HCT116 (cell line): ENCODE data around the gene CNBD2. TPM values are rescaled to one million over a fixed set of nuclear protein-coding genes. Genes with fewer than 3 reads are reported as not detected.

Experiments
- ATAC-seq: fragments of 200-7000 bp; cut with Tn5 transposase; 2 replicates; pipeline ENCODE4 v1.9.1; 2020; ENCODE audit warnings: mild to moderate bottlenecking, moderate library complexity
- BruUV-seq: library from RNA; stranded (reverse); fragments of 400-500 nt; replicated peaks from 2 replicates; lab custom pipeline; 2021; lab: Mats Ljungman, UMichigan
- CTCF ChIA-PET: fragments of 300-600 bp; sonication (Branson Sonifier 250); formaldehyde crosslinking; loops from one replicate; lab custom pipeline; 2021; ENCODE audit warnings: antibody characterized with exemption; lab: Charles Lee
- POLR2A ChIA-PET: fragments of 300-600, 350-600 bp; sonication (Branson Sonifier 250); formaldehyde crosslinking; loops from one replicate; lab custom pipeline; 2021; ENCODE audit warnings: antibody characterized with exemption; lab: Charles Lee
- RAD21 ChIA-PET, 2 experiments: fragments of 300-600 bp; sonication (Branson Sonifier 250); formaldehyde crosslinking; loops; one replicate each; lab custom pipeline; 2023; ENCODE audit warnings: low total read pairs in 2 of 2; ENCODE audit not compliant: uncharacterized antibody in 2 of 2, unreplicated experiment in 2 of 2, low non-redundant PET in 1 of 2; lab: Charles Lee
- DNase-seq: peaks from one replicate; pipeline ENCODE4 v3.0.0-alpha.2; 2010; ENCODE audit warnings: low read depth, low spot score
- H2AFZ ChIP-seq: fragments of 200-600 bp; shearing (Covaris generic), sonication (generic); 2 replicates; pipeline ENCODE4 v1.6.1; 2017; ENCODE audit warnings: low read depth, mixed run types, mixed read lengths, antibody characterized with exemption, low read length; ENCODE audit not compliant: poor library complexity, severe bottlenecking
- H3K27ac ChIP-seq: 2 replicates; pipeline ENCODE4 v1.5.1; 2012; ENCODE audit warnings: low read depth, low read length
- H3K27me3 ChIP-seq: fragments of 200-600 bp; sonication (generic); 2 replicates; pipeline ENCODE4 v1.6.1; 2016; ENCODE audit warnings: mixed run types, low read length, mixed read lengths; ENCODE audit not compliant: insufficient read depth
- H3K36me3 ChIP-seq, 2 experiments: fragments of 200-500 bp in 1 of 2; fragments of 200-600 bp in 1 of 2; sonication (Bioruptor generic) in 1 of 2; sonication (generic) in 1 of 2; 2 replicates each; pipeline versions ENCODE4 v1.5.1 to v1.6.1; 2014 to 2016; ENCODE audit warnings: low read length in 2 of 2, inconsistent platforms in 1 of 2, mixed read lengths in 1 of 2, mixed run types in 1 of 2; ENCODE audit not compliant: insufficient read depth in 2 of 2, control insufficient read depth in 1 of 2
- H3K4me1 ChIP-seq, 2 experiments: fragments of 200-600 bp in 1 of 2; sonication (generic) in 1 of 2; 2 replicates each; pipeline versions ENCODE4 v1.5.1 to v1.6.1; 2012 to 2017; ENCODE audit warnings: low read length in 2 of 2, inconsistent platforms in 1 of 2, mild to moderate bottlenecking in 1 of 2, mixed read lengths in 1 of 2, mixed run types in 1 of 2, moderate library complexity in 1 of 2; ENCODE audit not compliant: insufficient read depth in 2 of 2, control insufficient read depth in 1 of 2
- H3K4me2 ChIP-seq: fragments of 200-600 bp; sonication (generic); 2 replicates; pipeline ENCODE4 v1.6.1; 2017; ENCODE audit warnings: mixed run types, low read length, mixed read lengths
- H3K4me3 ChIP-seq, 2 experiments: fragments of 200-600 bp in 1 of 2; sonication (generic) in 1 of 2; replicated peaks in 1 of 2; 2 replicates each; pipeline ENCODE4 v1.5.1; 2011 to 2016; ENCODE audit warnings: low read length in 2 of 2, control low read depth in 1 of 2, low read depth in 1 of 2, mild to moderate bottlenecking in 1 of 2, mixed read lengths in 1 of 2, mixed run types in 1 of 2
- H3K79me2 ChIP-seq: fragments of 200-600 bp; sonication (generic); 2 replicates; pipeline ENCODE4 v1.6.1; 2017; ENCODE audit warnings: mild to moderate bottlenecking, mixed run types, low read length, moderate library complexity, mixed read lengths; ENCODE audit not compliant: insufficient read depth
- H3K9ac ChIP-seq: fragments of 200-600 bp; sonication (generic); 2 replicates; pipeline ENCODE4 v1.6.1; 2016; ENCODE audit warnings: low read length, mixed read lengths
- H3K9me2 ChIP-seq: fragments of 200-600 bp; sonication (generic), shearing (Covaris generic); 2 replicates; pipeline ENCODE4 v1.6.1; 2017; ENCODE audit warnings: mixed run types, mild to moderate bottlenecking, moderate library complexity; ENCODE audit not compliant: insufficient read depth
- H3K9me3 ChIP-seq, 2 experiments: fragments of 200-500 bp in 1 of 2; fragments of 200-600 bp in 1 of 2; sonication (Bioruptor generic) in 1 of 2; sonication (generic) in 1 of 2; 2 replicates each; pipeline ENCODE4 v1.6.1; 2014 to 2017; ENCODE audit warnings: low read length in 2 of 2, mixed read lengths in 2 of 2, inconsistent platforms in 1 of 2, low read depth in 1 of 2, mild to moderate bottlenecking in 1 of 2, mixed run types in 1 of 2, moderate library complexity in 1 of 2; ENCODE audit not compliant: control insufficient read depth in 1 of 2, insufficient read depth in 1 of 2
- H4K20me1 ChIP-seq: fragments of 200-600 bp; sonication (generic), shearing (Covaris generic); 2 replicates; pipeline ENCODE4 v1.6.1; 2017; ENCODE audit warnings: mixed run types, mild to moderate bottlenecking, moderate library complexity; ENCODE audit not compliant: insufficient read depth
- CBX3 ChIP-seq: IDR thresholded peaks from 2 replicates; pipeline ENCODE4 v1.6.1; 2012; ENCODE audit warnings: low read depth
- CEBPB ChIP-seq: IDR thresholded peaks from 2 replicates; pipeline ENCODE4 v1.6.1; 2012; ENCODE audit warnings: low read depth
- CTCF ChIP-seq, 3 experiments: fragments of 200-600 bp in 1 of 3; sonication (generic) in 1 of 3; IDR thresholded peaks in 2 of 3; conservative IDR thresholded peaks in 1 of 3; 2 replicates each; pipeline ENCODE4 v1.5.1; 2012 to 2017; ENCODE audit warnings: low read depth in 2 of 3, low read length in 2 of 3, antibody characterized with exemption in 1 of 3, borderline replicate concordance in 1 of 3, control low read depth in 1 of 3, mild to moderate bottlenecking in 1 of 3, mixed read lengths in 1 of 3, mixed run types in 1 of 3, moderate library complexity in 1 of 3; ENCODE audit not compliant: insufficient read depth in 1 of 3
- EGR1 ChIP-seq: IDR thresholded peaks from 2 replicates; pipeline ENCODE4 v1.6.1; 2012; ENCODE audit warnings: low read depth
- ELF1 ChIP-seq: IDR thresholded peaks from 2 replicates; pipeline ENCODE4 v1.6.1; 2012; ENCODE audit warnings: low read depth, borderline replicate concordance
- EZH2 ChIP-seq: fragments of 200-600 bp; sonication (generic); IDR thresholded peaks from 2 replicates; pipeline ENCODE4 v1.6.1; 2017; ENCODE audit warnings: antibody characterized with exemption, mixed run types
- EZH2phosphoT487 ChIP-seq: fragments of 200-600 bp; IDR thresholded peaks from 2 replicates; pipeline ENCODE4 v1.6.1; 2018; ENCODE audit warnings: antibody characterized with exemption, borderline replicate concordance
- FOSL1 ChIP-seq: IDR thresholded peaks from 2 replicates; pipeline ENCODE4 v1.6.1; 2012; ENCODE audit warnings: low read depth
- JUND ChIP-seq: IDR thresholded peaks from 2 replicates; pipeline ENCODE4 v1.6.1; 2012
- MAX ChIP-seq: IDR thresholded peaks from 2 replicates; pipeline ENCODE4 v1.6.1; 2012
- POLR2AphosphoS5 ChIP-seq: IDR thresholded peaks from 2 replicates; pipeline ENCODE4 v1.6.1; 2011; ENCODE audit warnings: mild to moderate bottlenecking, low read depth, low read length, moderate library complexity
- RAD21 ChIP-seq: IDR thresholded peaks from 2 replicates; pipeline ENCODE4 v1.6.1; 2012; ENCODE audit warnings: low read depth, mild to moderate bottlenecking
- REST ChIP-seq: IDR thresholded peaks from 2 replicates; pipeline ENCODE4 v1.6.1; 2012; ENCODE audit warnings: low read depth
- SIN3A ChIP-seq: IDR thresholded peaks from 2 replicates; pipeline ENCODE4 v1.6.1; 2012; ENCODE audit warnings: low read depth
- SP1 ChIP-seq: IDR thresholded peaks from 2 replicates; pipeline ENCODE4 v1.6.1; 2012; ENCODE audit warnings: low read depth
- TCF7L2 ChIP-seq: IDR thresholded peaks from 2 replicates; pipeline ENCODE4 v1.7.0; 2011; ENCODE audit warnings: borderline replicate concordance, inconsistent platforms; ENCODE audit not compliant: insufficient read depth, insufficient read length; ENCODE audit errors: extremely low read depth
- ZBTB33 ChIP-seq: IDR thresholded peaks from 2 replicates; pipeline ENCODE4 v1.6.1; 2011; ENCODE audit warnings: mild to moderate bottlenecking, low read length, moderate library complexity; ENCODE audit not compliant: insufficient replicate concordance; ENCODE audit errors: extremely low read depth
- ZFX ChIP-seq: fragments of 450-650 bp; IDR thresholded peaks from 2 replicates; pipeline ENCODE4 v1.6.1; 2017
- ZNF274 ChIP-seq: fragments of 200-500 bp; sonication (Bioruptor generic); IDR thresholded peaks from 2 replicates; pipeline ENCODE4 v1.6.1; 2014; ENCODE audit warnings: mild to moderate bottlenecking, low read depth, low read length, inconsistent platforms
- intact Hi-C: fragments of 100-400 bp; cut with micrococcal nuclease; formaldehyde crosslinking; loops from 2 replicates; pipeline ENCODE4 v1.10.0; 2022
- total RNA-seq: library from RNA; stranded (reverse); gene quantifications from one replicate; pipeline ENCODE4 v1.2.1, GENCODE V29; 2021; ENCODE audit not compliant: unreplicated experiment

Gene CNBD2
- total RNA-seq, 1 experiment from 2014 or later: 3.1 TPM

GRCh38 chr20:36035745-36036144, 67.4 kb downstream of the CNBD2 start:
- DNase-seq (no peak), ATAC-seq (no peak)
- H3K27ac ChIP-seq: no peak overlapping the region
- BruUV-seq: no TSS peak
- ChIA-PET POLR2A (no interaction called here), RAD21 (no interaction called here), CTCF (no interaction called here)
- H3K9ac ChIP-seq: no peak overlapping the region
- no peak overlapping the region for H2AFZ ChIP-seq
- no peaks in the 10 kb centered on the region for H3K27me3 ChIP-seq
- H4K20me1 ChIP-seq: no peaks in the 10 kb centered on the region
- H3K36me3 ChIP-seq: no peaks in the 10 kb centered on the region
- no peaks in the 10 kb centered on the region for H3K9me3 ChIP-seq
- TF ChIP-seq SIN3A: no peak
- no peak for TF ChIP-seq CBX3
- TF ChIP-seq SP1: no peak
- TF ChIP-seq EGR1: no peak
- no peak for TF ChIP-seq POLR2AphosphoS5
- TF ChIP-seq CTCF (IDR thresholded peaks at IDR 0.05 in 2 of 3, conservative IDR thresholded peaks at IDR 0.05 in 1 of 3; ENCODE audit: borderline replicate concordance in 1 of 3, insufficient read depth in 1 of 3, low read depth in 2 of 3, low read length in 2 of 3): no peak
- no peak for TF ChIP-seq TCF7L2
- TF ChIP-seq MAX: no peak
- no peak for TF ChIP-seq EZH2phosphoT487
- no peak for TF ChIP-seq EZH2
- no peak for TF ChIP-seq ELF1
- no peak for TF ChIP-seq ZBTB33
- TF ChIP-seq RAD21: no peak
- no peak for TF ChIP-seq ZNF274
- TF ChIP-seq JUND: no peak
- TF ChIP-seq ZFX: no peak
- TF ChIP-seq FOSL1: no peak
- TF ChIP-seq CEBPB: no peak
- TF ChIP-seq REST: no peak
- H3K4me2 ChIP-seq: no peak overlapping the region
- no peak overlapping the region for H3K4me3 ChIP-seq
- H3K79me2 ChIP-seq: no peaks in the 10 kb centered on the region
- intact Hi-C loops: no loop called here
- H3K4me1 ChIP-seq: no peaks in the 10 kb centered on the region
- no peaks in the 10 kb centered on the region for H3K9me2 ChIP-seq
